ENCODE measurements around the gene KRT84.
"Not testable (repeated sequence)": the region's sequence is repeated elsewhere in the genome, so short reads cannot be mapped to it uniquely, and the experiment has no call there.

Gene KRT84

GRCh38 chr12:52359621-52360061 lies 25.8 kb downstream of the KRT84 start:
- DNase-seq, result no peak

DNA sequence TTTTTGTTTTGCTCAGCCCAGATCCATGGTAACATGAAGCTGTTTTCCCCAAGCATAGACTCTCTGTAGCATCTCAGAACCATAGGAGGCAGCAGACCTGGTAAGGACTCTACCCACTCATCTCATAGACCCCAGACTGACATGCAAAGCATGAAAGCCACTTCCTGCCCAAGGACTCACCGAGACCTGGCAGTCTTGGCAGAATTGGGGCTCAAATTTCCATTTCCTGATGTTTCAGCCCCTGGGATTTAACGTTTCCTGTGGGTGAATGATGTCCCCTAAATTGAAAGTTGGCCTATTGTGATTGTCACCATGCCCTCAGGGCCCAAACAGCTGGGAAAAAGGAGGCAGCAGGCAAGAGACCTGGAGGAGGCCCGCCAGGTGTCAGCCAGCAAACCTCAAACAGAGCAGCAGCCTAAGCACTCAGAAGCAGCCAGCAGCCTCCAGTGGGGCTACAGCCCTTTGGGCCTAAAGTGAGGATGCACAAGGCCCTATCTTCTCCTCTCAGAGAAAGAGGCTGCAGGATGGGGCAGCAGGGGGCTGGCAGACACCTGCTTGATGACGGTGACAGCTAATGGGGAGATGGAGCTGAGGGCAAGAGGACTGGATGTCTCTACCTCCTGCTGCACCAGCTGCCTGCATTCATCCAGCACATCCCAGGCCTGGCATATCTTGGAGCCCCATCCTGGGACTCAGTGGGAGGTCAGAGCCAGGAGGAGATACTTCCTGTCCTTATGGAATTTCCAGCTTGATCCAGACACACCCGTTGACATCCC lies 26.7 kb downstream of the KRT84 start:
- DNase-seq, result no peak

DNA sequence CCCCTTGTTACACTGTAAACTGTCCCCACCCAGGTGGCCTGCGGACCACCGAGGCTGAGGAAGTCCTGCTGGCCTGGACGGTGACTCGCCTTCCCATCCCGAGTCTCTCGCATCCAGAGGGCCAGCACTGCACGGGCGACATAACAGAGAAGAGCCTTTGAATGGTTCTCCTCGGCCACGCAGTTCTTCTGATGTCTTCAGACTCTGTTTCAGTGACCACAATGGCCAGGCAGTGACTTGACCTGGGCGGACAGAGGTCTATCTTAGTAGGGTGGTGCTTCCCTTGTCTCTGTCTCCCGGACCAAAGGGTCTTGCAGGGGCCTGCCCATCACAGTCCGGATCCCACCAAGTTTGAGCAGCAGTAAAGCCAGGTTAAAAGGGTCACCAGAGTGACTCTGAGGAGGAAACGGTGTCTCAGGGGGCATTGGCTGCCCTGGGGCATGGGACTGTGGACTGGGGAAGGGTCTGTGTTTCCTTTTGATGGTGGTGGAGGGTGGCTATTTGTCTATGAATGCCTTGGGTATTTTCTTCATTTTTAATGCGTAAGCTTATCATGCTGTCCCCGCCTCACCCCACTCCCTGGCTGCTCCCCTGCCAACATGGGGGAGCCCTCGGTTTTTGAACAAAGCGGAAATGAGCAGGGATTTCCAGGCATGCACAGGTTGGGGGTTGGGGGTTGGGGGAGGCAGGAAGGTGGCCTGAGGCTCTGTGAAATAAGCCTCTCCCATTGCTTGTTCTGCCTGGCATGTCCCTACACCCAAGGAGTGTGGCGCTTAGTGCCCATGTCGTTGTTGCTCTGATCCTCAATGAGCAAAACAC lies 28.5 kb downstream of the KRT84 start:
- DNase-seq, result no peak

GRCh38 chr12:52356031-52356761 lies 29.3 kb downstream of the KRT84 start:
- DNase-seq, result no peak

DNA sequence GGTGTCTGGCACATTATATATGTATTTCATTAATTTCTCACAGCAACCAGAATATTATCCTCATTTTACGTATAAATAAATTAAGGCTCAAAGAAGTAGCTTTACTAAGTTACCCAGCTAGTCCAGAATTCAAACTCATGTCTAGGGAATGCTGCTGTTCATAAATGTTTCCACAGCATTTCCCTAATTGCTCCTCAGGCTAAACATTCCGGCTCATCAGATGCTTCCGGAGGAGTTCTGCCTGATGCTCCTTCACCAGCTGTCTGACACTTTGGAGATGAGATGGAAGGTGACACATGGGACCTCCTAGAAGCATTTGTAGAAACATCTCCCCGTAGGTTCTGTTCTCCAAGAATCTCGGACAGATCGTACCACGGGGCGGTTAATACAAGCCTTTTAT lies 30.3 kb downstream of the KRT84 start:
- no peak for DNase-seq

GRCh38 chr12:52354200-52354599 lies 31.3 kb downstream of the KRT84 start:
- DNase-seq, result no peak

DNA sequence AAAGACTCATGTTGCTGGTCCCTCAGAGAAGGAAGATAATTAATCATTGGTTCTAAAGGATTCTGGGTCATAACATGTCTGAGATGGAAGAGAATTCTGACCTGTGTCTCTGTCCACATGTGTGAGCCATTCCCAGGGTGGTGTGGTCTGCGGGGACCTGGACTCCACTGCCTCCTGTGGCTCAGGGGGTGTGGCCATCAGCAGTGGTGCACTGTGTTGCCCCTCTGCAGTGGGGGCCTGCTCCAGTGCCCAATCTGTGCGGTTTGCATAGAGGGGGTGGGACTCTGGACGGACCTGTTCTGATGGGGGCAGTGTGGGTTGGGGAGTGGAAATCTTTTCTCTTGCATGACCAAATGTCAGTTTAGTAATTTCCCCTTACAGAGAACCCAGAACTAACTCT lies 31.7 kb downstream of the KRT84 start:
- DNase-seq, result no peak

- DNase-seq, result no peak
Measured at GRCh38 chr12:52352951-52353350, 32.5 kb downstream of the KRT84 start.

DNA sequence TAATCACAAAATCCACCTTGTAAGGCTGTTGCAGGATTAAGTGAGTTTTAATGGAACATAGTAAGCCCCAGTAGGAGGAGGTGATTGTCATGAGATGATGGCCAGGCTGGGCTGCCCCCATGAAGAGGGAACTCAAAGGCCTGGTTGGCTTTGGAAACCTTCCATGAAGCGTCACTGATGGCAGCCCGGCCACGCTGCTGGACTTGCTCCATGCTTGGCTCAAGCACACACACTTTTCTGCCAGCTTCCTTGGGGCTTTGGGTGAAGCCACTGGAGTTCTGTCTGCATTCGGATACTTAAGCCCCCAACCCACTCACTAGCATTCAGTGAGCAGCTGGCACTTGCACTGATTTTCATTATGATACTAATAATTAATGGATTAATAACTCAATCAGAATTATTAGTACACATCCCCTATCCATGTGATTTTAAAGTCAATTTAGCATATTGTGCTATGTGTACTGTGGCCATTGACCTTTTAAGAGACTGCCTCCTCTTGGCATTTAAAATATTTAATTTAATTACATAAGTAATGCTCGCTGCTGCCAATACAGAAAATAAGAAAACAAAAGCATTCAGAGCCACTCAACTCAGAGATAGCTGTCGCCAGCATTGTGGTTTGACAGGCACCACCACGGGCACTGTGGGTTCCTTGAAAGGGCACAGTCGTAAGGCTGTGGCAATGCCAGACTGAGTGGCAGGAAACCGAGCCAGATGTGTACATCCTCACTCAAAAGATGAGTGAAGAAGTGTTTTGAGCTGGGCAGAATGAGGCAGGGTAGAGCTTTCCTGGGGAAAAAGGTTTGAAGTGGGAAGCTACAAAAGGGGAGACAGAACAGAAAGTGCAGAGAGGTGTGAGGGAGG lies 34.0 kb downstream of the KRT84 start:
- DNase-seq, result peak; percentile 22

- no peak for DNase-seq
Measured at GRCh38 chr12:52350786-52351185, 34.7 kb downstream of the KRT84 start.

DNA sequence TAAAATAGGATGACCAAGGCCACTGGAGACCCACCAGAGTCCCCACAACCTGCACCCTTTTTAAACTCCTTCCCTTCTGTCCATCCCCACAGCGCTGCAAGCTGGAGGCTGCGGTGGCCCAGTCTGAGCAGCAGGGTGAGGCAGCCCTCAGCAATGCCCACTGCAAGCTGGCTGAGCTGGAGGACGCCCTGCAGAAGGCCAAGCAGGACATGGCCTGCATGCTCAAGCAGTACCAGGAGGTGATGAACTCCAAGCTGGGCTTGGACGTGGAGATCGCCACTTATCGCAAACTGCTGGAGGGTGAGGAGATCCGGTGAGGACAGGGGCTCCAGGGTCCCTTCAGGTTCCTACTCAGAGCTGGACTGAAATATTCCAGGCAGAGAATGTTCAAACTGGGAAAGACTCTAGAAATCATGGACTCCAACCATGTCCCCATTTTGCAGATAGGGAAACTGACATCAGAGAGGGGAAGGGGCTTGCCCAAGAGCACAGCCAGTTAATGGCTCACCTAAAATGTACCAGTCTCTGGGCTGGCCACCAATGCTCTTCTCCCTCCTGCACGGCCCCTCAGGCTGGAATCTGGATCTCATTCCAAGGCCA lies 35.3 kb downstream of the KRT84 start:
- DNase-seq, result no peak

- DNase-seq, result no peak
Measured at GRCh38 chr12:52349196-52349595, 36.3 kb downstream of the KRT84 start.

GRCh38 chr12:52347551-52348510 lies 37.6 kb downstream of the KRT84 start:
- DNase-seq, result no peak

GRCh38 chr12:52347016-52347415 lies 38.4 kb downstream of the KRT84 start:
- DNase-seq, result no peak

GRCh38 chr12:52346593-52346992 lies 38.9 kb downstream of the KRT84 start:
- DNase-seq, result no peak

- not testable (repeated sequence) for DNase-seq
Measured at GRCh38 chr12:52345041-52345440, 40.4 kb downstream of the KRT84 start.

DNA sequence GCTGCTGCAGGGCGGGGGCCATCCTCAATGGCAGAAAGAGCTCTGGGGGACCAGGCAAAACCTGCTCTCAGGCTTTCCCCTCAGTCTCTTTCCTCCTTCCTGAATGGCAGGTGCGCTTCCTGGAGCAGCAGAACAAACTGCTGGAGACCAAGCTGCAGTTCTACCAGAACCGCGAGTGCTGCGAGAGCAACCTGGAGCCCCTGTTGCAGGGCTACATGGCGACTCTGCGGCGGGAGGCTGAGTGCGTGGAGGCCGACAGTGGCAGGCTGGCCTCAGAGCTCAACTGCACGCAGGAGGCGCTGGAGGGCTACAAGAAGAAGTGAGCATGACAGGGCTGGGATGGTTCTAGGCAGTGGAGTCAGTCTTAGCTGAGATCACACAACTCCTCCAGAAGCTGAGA lies 41.3 kb downstream of the KRT84 start:
- no peak for DNase-seq

- no peak for DNase-seq
Measured at GRCh38 chr12:52343550-52343949, 41.9 kb downstream of the KRT84 start.

DNA sequence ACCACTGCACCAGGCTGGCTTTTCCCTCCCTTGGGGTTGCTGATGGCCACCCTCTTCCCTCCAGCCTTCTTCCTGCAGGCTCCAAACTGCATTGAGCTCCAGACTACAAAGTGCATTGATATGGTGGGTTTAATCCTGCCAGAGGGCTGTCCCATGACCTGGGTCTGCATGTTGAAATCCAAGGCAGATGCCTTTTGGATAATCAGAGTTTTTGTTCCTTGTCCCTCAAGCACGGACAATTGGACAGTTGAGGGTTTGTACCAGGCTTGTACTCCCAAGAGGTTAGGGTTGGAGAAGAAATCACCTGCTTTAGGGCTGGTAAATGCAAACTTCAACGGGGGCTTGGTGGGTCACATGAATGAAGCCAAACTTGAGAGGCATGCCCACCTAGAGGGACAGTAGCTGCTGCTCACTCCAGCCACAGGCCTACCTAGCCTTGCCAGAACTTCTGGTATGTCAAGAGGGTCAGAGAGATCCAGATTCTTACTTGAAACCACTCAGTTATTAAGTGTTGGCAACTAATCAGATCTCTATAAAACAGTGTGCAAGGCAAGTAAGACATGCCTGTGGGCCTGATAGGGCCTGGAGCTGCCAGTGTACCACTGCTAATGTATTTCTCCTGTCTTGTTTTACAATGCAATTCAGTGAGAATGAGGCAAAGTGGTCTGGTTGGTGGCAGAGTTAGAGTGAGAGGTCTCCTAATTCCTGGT lies 42.5 kb downstream of the KRT84 start:
- no peak for DNase-seq

DNA sequence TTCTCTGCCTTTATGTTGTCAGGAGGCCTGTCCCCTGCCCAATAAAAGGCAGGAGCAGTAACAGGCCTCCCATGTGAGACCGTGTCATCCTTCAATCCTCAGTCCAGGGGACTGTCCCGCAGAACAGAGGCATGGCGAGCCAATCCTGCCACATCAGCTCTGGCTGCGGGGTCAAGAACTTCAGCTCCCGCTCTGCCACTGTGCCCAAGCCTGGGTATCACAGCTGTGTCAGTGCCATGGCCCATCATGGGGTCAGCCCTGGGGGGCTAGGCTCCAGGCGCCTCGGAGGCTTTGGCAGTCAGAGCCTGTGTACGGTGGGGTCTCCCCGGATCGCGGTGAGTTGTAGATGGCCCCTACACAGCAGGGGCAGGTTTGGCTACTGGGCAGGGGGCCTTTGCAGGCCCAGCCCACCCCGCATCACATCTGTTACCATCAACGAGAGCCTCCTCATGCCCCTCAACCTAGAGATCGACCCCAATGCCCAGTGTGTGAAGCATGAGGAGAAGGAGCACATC lies 44.3 kb downstream of the KRT84 start:
- no peak for DNase-seq

All from activated T-cell treated with anti-CD3 and anti-CD28 coated beads for 4 hours (primary cell).